HG03439 (cell line): ENCODE results near the gene ELL.

Source experiments
- ATAC-seq: cut with Tn5 transposase; IDR thresholded peaks from one replicate; pipeline ENCODE4 v1.9.1; 2021; ENCODE audit warnings: mild to moderate bottlenecking, moderate library complexity; ENCODE audit not compliant: unreplicated experiment

Gene ELL

DNA sequence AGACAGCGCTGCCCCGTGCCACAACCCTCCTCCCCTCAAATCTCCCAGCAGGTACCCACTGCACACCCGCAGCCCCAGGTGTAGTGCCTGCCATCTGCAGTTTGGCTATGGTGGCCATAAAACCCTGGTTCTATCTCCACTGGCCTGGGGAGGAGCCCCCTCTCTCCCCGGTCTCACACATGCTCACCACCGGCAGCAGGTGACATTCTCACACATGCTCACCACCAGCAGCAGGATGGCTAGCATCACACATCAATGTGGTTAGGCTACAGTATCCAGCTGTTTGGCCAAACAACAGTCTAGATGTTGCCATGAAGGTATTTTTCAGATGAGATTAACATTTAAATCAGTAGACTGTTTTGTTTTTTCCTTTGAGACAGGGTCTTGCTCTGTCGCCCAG lies 31.1 kb downstream of the ELL start:
- ATAC-seq, result no peak

DNA sequence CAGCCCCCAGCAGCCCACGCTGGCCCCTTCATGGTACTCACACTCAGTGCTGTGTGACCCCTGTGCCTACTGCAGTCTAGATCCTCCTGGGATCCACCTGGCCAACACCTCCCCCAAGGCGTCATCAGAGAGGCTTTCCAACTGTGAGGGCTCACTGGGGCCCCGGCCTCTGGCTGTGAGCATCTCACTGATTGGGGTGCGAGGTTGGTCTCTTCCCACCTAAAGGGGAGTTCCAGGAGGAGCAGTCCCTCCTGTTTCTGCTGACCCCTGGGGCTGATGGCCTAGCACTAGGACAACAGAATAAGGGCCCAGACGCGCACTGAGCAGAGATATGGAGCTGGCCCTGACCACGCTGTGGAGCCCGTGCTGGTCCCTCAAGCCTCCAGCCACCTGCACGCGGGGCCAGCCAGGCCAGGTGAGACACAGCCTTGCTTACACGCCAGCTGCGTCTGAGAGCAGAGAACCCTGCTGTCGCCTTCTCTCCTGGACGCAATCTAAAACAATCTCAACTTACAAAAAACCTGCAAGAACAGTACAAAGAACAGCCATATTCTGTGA lies 32.2 kb downstream of the ELL start:
- no peak for ATAC-seq

DNA sequence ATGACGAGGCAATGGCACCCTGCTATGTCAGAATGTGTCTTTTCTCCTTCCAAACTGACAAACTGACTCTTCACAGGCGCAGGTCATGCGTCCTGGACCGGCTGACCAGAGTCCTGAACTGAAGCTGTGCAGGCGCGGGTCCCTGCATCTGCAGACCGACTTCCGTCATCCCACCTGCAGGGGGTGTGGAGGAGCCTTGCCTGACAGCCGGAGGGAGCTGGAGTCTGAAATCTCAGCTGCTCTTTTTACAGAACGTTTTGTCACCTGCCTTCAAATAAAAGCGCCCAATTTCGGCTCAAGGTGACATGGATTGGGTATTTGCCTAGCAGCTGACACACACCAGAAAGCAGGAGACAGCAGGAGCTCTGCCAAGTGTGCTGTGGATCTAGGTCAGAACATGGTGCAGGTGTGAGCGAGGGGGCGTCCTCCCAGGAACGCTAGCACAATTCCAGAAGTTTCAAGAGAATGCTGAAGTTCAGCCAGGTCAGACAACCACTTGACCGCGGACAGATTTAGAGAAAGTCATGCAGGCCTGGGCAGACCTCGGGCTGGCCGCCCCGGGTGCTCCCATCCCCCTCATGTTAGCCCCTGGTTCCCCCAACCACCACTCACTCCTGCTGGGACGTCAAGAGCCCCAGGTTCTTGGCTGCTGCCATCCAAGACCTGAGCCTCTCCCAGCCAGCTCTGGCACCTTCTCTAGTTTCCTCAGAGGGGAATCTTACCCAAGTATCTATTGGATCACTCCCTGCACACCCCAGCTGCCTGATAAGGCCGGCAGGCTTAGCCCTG lies 32.8 kb downstream of the ELL start:
- ATAC-seq, result no peak

DNA sequence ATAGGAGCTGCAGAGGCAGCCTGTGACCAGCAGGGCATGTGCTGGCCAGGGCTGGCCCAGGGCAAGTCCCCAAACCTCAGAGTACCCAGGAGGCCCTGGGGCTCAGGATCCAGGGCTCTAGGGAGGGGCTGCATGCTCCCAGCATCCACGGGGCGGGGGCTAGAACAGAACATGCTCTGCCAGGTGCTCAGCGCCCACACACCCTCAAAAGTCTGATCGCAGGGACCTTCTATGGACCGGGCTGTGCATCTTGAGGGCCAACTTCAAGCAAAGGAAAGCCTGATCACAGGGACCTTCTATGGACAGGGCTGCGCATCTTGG lies 33.5 kb downstream of the ELL start:
- ATAC-seq, result no peak

DNA sequence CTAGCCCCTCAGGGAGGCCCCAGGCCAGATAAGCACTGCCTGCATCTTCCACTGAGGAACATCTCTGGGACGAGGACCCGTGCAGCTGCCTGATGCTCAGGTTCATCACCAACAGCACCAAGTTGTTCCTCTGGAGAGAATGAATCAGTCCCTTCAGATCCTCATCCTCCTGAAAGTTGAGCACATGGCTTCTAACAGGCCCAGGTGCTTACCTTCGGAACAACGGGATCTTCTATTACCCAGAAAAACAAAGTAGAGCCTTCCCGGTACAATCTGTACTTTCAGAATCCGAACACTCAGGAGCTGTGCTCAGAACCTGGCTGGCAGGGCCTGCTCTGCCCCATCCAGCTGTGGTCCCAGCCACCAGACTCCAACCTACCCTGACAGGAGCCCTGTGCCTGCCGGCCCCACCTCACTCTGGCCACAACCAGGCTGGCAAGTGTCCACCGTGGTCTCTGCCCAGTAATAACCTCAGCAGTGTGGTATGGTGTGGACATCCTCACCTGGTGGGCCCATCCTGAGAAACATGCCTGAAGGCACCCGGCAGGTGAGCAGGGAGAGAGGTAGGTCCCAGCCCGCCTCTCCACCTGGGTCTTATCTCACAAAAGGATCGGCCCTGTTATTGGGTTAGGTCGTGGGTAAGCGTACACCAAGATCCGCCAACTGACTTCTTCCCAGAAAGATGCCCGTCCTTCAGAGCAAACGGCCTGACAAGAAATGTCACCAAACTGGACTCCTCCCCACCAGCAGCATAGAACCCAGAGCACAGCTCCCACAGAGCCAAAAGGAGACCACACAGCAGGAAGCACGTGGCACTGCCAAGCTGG lies 34.1 kb downstream of the ELL start:
- ATAC-seq, result no peak

DNA sequence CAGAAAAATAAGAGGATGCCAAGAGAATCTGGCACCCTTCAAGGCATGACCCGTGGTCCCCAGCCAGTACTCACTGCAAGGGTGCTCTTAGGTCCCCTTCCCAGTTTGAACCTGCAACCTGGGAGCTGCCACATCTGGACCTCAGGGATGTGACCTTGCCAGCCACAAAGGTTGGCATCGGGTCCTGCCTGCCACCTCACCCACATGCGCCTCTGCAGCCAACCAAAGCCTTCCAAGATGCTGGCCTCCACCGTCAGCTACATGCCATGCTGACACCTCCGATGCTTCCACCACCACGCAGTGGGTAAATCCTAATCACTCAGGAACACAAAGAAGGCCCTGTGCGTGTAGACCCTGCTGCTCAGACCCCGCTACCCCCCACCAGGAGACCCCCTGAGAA lies 35.1 kb downstream of the ELL start:
- ATAC-seq, result no peak

DNA sequence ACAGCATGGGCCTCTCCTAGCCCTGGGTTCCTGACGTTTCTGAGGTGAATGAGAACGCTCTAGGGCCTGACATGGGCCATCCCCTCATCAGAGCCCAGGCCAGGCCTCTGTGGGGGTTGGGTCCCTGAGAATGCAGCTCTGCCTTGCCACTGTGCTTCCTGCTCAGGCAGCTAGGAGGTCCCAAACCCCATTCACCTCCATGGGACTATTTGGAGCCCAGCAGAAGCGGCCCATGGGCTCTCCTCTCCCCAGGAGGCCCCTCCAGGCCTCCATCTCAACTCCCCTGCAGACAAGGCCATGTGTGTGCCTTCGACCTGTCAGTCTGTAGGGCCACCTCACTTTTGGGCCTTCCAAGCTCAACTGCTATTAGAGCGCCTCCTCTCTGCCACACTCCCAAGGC lies 36.9 kb downstream of the ELL start:
- ATAC-seq, result no peak

DNA sequence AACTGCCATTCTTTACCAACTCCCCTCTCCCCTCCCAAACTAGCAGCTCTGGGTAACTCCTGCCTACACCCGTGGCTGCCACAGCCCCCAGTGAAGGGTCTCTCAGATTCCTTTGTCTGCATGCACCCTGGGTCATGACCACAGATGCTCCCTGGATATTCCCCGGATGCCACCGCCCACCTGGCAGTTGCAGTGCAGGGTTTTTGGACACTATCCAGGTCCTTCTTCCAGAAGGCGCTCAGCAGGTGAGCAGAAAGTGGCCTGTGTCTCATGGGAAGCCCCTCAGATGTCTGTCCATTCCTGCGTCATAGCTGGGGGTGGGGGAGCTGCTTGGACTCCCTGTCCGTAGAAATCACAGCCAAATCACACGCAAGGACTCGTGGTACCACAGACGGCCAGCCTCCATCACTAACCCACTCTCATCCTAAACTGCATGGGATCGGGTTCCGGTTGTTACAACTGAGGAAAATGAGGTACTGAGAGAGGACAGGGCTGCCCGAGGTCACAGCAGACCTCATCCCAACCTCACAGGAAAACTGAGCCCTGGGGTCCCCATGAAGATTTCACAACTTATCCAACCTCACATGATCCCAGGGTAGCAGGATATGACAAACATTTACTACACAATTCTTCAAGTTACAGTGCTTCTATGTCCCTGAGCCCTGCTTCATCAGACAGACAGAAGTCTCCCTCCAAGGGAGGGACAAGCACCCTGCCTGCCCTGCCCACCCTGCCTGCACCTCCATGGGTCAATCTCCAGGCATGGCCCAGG lies 38.6 kb downstream of the ELL start:
- no peak for ATAC-seq

DNA sequence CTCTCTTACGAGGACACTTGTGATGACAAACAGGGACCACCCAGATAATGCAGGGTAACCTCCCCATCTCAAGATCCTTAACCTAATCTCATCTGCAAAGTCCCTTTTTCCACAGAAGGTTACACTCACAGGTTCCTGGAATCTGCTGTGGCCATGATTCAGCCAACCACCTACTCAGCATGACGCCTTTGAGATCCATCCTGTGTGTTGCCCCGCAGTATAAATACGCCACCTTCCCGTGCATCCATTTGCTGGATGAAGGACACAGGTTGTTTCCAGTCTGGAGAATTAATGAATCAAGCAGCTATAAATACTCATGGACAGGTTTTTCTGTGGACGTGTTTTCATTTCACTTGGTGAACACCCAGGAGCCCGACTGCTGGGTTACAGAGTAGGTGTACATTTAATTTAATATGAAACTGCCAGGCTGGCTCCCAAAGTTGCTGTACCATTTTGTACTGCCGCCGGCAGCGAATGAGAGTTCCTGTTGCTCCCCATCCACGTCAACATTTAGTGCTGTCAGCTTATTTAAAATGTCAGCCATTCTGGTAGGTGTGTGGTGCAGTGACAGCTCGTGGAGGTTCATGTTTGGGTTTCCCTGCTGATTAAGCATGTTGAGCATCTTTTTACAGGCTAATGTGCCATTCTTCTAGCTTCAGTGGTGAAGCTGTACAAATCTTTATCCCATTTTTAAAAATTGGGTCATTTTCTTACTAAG lies 40.2 kb downstream of the ELL start:
- ATAC-seq, result no peak

DNA sequence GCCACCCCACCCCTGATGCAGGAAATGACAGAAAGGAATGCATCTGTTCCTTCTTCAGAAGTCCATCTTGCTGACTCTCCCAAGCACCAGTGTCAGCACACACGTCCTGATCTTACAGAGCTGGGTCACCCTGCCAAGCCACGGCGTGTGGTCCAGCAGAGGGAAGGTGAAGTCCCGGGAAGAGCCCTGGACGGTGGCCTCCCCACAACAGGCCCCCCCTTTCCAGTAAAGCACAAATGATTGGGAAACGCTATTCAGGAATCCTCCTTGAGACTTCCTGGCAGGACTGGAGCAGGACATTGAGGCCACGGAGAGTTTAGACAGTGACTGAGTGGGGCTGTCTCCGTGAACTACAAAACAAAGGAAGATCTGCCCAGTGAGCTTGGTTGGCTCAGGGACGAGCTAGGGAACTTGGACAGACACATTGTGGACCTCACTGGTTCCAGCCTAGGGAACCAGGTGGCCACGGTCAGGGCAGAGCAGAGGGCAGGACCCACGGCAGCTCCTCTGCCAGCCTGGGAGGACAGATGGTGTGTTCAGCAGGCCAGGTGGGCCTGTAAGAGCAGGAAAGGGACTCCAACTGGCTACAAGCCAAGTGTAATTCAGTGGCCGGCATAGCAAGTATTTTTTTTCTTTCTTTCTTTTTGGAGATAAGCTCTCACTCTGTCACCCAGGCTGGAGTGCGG lies 41.7 kb downstream of the ELL start:
- no peak for ATAC-seq

DNA sequence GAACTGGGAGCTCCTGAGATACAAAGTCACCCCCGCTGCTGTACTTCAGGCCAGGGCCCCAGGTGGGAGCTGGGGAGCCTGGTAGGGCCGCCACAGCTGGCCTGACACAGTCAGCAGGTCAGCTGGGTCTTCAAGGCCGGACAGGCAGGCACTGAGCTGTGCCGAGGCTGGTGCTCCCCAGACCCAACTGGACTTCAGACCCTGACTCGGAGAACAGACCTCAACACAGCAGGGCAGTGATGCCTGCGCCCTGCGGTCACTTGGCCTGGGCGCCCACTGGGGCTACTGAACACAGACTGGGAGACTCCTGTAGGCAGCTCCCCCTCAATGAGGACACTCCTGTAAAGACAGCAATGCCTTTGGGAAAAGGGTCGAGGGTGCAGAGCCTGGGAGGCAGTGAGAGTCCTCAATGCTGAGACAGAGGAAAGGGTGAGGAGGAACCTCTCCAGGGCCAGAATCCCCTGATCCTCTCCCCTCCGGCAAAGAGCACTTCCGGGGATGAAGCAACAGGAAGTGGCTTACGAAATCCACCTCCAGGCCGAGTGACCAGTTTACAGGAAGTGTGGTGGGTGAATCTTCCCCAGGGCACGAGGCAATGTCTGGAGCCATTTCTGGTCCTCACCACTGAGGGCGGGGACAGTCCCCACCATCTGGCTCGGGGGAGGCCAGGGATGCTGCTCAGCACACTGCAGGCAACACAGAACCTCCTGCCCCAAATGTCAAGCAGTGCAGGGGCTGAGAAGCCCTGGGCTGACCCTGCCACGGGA lies 43.1 kb downstream of the ELL start:
- ATAC-seq, result peak; percentile 47

DNA sequence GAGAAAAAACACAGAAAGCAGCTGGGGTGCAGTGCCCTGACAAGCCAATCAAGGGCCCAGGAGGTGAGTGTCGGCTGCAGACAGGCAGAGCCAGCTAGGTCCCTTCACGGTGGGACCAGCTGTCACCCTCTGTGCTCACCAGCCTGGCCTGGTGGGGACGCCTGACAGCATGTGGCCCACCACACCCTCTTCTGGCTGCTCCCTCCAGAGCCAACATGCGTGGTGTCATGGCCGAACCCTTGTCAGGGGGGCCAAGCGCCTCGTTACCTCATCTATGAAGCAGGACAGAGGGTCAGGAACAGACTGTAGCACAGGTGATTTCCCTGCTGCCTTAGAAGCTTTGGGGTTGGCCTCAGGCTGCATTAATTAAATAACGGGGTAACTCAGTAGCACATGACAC lies 43.9 kb downstream of the ELL start:
- no peak for ATAC-seq

DNA sequence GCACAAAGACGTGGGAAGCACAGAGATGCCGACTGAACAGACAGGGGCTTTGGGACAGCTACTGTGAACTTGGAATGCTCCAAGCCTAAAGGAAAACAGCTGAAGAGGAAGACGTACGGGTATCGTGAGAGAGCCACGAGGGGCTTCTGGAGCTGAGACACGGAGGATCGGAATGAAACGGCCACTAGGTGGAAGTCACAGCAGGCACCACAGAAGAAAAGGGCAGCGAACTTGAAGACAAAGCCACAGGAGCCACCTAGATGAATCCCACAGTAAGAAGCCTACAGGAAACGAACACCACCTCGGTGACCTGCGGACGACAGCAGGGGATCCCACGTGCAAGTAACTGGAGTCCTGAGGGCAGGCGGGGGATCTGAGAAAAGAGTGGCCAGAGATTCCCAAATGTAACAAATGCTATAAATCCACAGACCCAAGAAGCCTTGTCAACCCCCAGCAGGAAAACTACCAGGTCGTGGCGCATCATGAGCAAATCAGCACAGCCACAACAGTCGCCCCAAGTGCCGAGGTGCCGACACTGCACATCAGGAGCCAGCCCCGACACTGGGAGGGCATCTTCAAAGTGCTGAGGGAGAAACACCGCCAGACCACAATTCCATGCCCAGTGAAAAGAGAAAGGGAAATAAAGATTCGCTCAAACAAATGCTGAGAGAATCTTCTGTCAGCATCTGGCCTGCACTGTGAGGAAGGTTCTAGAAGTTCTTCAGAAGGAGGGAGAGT lies 44.7 kb downstream of the ELL start:
- ATAC-seq, result no peak

DNA sequence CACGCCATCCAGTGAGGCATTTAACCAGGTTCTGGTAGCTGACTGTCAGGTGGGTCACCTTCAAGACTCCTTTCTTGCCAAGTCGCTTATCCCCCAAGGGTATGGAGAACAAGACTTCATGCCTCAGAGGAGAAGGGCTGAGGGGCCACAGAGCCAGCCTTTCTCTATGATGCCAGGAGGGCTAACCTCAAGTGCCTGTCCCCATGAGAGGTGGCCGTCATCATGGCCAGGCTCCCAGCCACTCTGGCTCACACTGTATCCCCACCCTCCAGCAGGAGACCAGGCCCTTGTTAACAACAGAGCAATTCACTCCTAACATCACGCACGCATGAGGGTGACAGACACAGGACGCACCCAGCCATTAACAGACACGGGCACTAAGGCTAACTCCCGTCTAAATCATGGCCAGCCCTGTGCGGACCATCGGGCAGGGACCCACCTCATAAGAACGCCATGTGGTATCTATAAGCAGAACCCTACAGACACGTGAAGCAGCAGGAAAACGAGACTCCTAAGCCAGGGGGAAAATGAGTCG lies 45.3 kb downstream of the ELL start:
- ATAC-seq, result no peak

DNA sequence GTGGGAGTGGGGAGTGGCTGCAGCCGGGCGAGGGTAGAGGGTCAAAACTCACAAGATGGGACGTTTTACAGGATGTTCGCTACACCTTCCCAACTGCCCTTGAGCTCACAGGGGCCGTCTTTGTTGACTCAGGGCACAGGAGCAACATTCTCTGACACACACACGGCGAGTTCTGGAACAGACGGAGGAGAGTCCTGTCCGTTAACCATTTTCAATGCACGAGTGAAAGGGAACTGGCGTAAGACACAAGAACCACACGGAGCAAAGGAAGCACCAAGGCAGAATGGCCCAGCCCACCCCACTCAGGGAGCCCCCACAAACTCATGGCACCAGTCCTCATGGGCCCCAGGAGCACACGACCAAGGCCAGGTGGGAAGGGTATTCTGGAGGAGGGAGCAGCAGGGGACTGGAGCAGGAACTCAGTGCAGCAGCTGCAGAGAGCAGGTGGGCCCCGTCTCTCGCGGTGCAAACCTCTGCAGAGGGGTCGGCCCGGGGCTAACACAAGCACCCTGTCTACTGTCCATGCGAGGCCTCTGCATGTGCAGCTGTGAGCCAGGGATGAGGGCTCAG lies 46.0 kb downstream of the ELL start:
- no peak for ATAC-seq

DNA sequence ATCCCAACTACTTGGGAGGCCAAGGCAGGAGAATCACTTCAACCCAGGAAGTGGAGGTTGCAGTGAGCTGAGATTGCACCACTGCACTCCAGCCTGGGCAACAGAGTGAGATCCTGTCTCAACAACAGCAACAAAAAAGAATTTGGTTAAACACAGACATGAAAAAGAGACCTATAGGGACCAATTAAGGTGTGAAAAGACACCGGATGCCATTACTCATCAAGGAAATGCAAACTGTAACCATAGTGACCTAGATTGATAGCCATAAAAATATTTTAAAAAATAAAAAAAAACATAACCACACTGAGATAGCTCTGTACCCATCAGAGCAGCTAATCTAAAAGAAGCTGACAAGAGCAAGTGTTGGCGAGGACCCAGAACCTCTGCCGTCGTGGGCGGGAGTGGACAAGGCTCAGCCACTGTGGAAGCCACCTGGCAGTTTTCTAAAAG lies 46.8 kb downstream of the ELL start:
- ATAC-seq, result no peak

DNA sequence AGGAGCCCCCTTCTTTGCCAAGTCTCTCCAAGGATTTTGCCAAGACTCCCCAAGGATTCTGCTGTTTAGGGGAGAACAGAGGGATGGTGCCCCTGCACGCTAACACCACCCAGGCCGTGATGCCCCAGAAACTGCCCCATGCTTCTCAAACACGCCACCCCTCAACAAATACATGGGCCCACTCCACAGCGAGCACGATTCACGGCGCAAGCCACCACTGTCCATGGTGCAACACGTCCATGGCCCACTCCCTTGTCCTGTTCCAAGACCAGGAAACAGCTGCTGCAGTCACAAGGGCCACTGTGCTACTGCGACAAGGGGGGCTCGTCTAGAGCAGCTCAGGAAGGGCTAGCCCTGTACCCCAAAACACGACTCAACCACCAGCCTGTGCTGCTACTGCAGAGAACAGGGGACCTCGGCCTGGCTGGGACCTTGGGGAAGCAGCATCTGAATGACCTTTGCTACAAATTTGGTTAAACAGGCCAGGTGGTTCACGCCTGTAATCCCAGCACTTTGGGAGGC lies 47.4 kb downstream of the ELL start:
- no peak for ATAC-seq

DNA sequence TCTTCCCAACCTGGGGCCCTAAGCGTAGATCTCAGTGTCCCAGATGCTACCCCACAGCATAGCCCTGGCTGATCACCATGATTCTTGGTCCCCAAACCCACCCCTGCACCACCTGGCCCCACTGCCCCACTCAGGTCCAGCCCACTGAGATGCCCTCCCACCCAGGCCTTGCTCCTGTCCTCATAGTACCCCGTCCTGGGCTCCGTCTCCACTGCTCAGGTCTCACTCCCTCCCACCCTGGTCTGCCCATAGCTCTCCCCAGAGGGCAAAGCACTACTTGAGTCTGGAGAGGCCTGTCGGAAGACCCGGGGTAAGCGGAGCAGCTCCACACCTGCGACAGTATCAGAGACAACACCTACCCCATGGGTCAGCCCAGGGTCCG lies 48.2 kb downstream of the ELL start:
- no peak for ATAC-seq
